B cell (primary cell): ENCODE measurements around the gene PRSS8. TPM values are rescaled to one million over a fixed set of nuclear protein-coding genes. Genes with fewer than 3 reads are reported as not detected.

Source experiments
- ATAC-seq: fragments of 200-7000 bp; cut with Tn5 transposase; one replicate; pipeline ENCODE4 v1.10.0; 2021; ENCODE audit warnings: low read depth, mild to moderate bottlenecking, moderate number of reproducible peaks, moderate library complexity
- CTCF ChIA-PET: fragments of 350-600 bp; sonication (Branson Sonifier 250); formaldehyde crosslinking; loops from one replicate; lab custom pipeline; 2021; ENCODE audit warnings: antibody characterized with exemption, inconsistent platforms; lab: Charles Lee
- POLR2A ChIA-PET: fragments of 350-600 bp; sonication (Branson Sonifier 250); formaldehyde crosslinking; loops from one replicate; lab custom pipeline; 2021; ENCODE audit warnings: antibody characterized with exemption; lab: Charles Lee
- DNase-seq: peaks from one replicate; pipeline ENCODE4 v3.0.0; 2013
- H2AFZ ChIP-seq: 2 replicates; pipeline ENCODE4 v1.6.1; 2012; ENCODE audit warnings: mild to moderate bottlenecking, low read depth, low read length; ENCODE audit not compliant: insufficient read depth, poor library complexity, severe bottlenecking
- H3K27ac ChIP-seq, 2 donors: 1 replicate in 1 of 2; 2 replicates in 1 of 2; pipeline ENCODE4 v1.5.1; 2012 to 2013; ENCODE audit warnings: low read length in 2 of 2, mild to moderate bottlenecking in 2 of 2, moderate library complexity in 1 of 2
- H3K27me3 ChIP-seq, 4 experiments: fragments of 200-600 bp in 1 of 4; sonication (generic) in 1 of 4; replicated peaks in 1 of 4; 1 replicate in 2 of 4; 2 replicates in 2 of 4; pipeline versions ENCODE4 v1.6.1 to v1.7.0; 2013 to 2016; ENCODE audit warnings: low read length in 3 of 4, mild to moderate bottlenecking in 2 of 4, mixed read lengths in 1 of 4, moderate library complexity in 1 of 4; ENCODE audit not compliant: insufficient read depth in 4 of 4, control insufficient read depth in 3 of 4; ENCODE audit errors: control extremely low read depth in 1 of 4
- H3K36me3 ChIP-seq, 2 experiments: replicated peaks in 1 of 2; 1 replicate in 1 of 2; 2 replicates in 1 of 2; pipeline versions ENCODE4 v1.6.1 to v1.7.1; 2013; ENCODE audit warnings: low read length in 1 of 2; ENCODE audit not compliant: insufficient read depth in 2 of 2, control insufficient read depth in 1 of 2; ENCODE audit errors: control extremely low read depth in 1 of 2, extremely low read depth in 1 of 2
- H3K4me1 ChIP-seq, 2 donors: fragments of 200-600 bp in 1 of 2; sonication (generic) in 1 of 2; 1 replicate in 1 of 2; 2 replicates in 1 of 2; pipeline versions ENCODE4 v1.5.1 to v1.6.1; 2013 to 2017; ENCODE audit warnings: low read length in 2 of 2; ENCODE audit not compliant: control insufficient read depth in 2 of 2, insufficient read depth in 2 of 2
- H3K4me2 ChIP-seq: replicated peaks from 2 replicates; pipeline ENCODE3; 2012; ENCODE audit warnings: mild to moderate bottlenecking, low read depth, low read length; ENCODE audit not compliant: poor library complexity, severe bottlenecking
- H3K4me3 ChIP-seq, 5 experiments: fragments of 200-600 bp in 1 of 5; sonication (generic) in 1 of 5; 1 replicate in 3 of 5; 2 replicates in 2 of 5; pipeline versions ENCODE4 v1.5.1 to v1.7.0; 2011 to 2016; ENCODE audit warnings: low read length in 4 of 5, mild to moderate bottlenecking in 4 of 5, low read depth in 2 of 5, control low read depth in 1 of 5, moderate library complexity in 1 of 5; ENCODE audit not compliant: insufficient read depth in 1 of 5; ENCODE audit errors: control extremely low read depth in 1 of 5, extremely low read depth in 1 of 5
- H3K79me2 ChIP-seq: fragments of 200-600 bp; sonication (generic); one replicate; pipeline ENCODE4 v1.6.0; 2016; ENCODE audit warnings: low read length; ENCODE audit not compliant: control insufficient read depth, insufficient read depth
- H3K9ac ChIP-seq: fragments of 200-600 bp; sonication (generic); 2 replicates; pipeline ENCODE4 v1.6.1; 2017; ENCODE audit warnings: mild to moderate bottlenecking, low read length, moderate library complexity
- H3K9me3 ChIP-seq, 3 donors: one replicate each; pipeline versions ENCODE4 v1.6.1 to v1.7.1; 2013; ENCODE audit warnings: low read length in 2 of 3; ENCODE audit not compliant: control insufficient read depth in 2 of 3, insufficient read depth in 1 of 3; ENCODE audit errors: control extremely low read depth in 1 of 3
- H4K20me1 ChIP-seq: 2 replicates; pipeline ENCODE4 v1.6.0; 2012; ENCODE audit warnings: mild to moderate bottlenecking, low read length; ENCODE audit not compliant: insufficient read depth, control insufficient read depth, poor library complexity, severe bottlenecking
- H3K27ac Mint-ChIP-seq: one replicate; pipeline ENCODE4 v1.8.0; 2021; ENCODE audit warnings: mixed read lengths
- H3K27me3 Mint-ChIP-seq: one replicate; pipeline ENCODE4 v1.8.0; 2021; ENCODE audit warnings: mixed read lengths
- H3K4me1 Mint-ChIP-seq: one replicate; pipeline ENCODE4 v1.8.0; 2021; ENCODE audit warnings: mixed read lengths
- H3K4me3 Mint-ChIP-seq: one replicate; pipeline ENCODE4 v1.8.0; 2021; ENCODE audit warnings: mixed read lengths
- H3K9me3 Mint-ChIP-seq: one replicate; pipeline ENCODE4 v1.8.0; 2022; ENCODE audit warnings: mixed read lengths; ENCODE audit not compliant: insufficient read depth
- CTCF ChIP-seq: fragments of 200-600 bp; IDR thresholded peaks from one replicate; pipeline ENCODE4 v1.8.0; 2022; ENCODE audit warnings: antibody characterized with exemption, mild to moderate bottlenecking
- EZH2 ChIP-seq: IDR thresholded peaks from 2 replicates; pipeline ENCODE4 v1.6.1; 2012; ENCODE audit warnings: borderline replicate concordance, low read depth, mild to moderate bottlenecking, moderate library complexity, low read length; ENCODE audit not compliant: insufficient read depth, poor library complexity, severe bottlenecking
- WGBS: methylation state at CpG from one replicate; pipeline ENCODE4 v1.1.5; 2013; ENCODE audit warnings: missing lambda C conversion rate; ENCODE audit not compliant: insufficient coverage; 5-methylcytosine and 5-hydroxymethylcytosine counted together
- intact Hi-C: fragments of 100-400 bp; cut with micrococcal nuclease; formaldehyde crosslinking; loops from one replicate; pipeline ENCODE4 v1.10.0; 2022
- polyA plus RNA-seq: library from polyadenylated mRNA; depleted of rRNA; stranded (reverse); fragments of >200 nt; gene quantifications from 2 replicates; pipeline ENCODE4 v1.2.3, GENCODE V29; 2012
- total RNA-seq, 2 donors: library from RNA; stranded (reverse); fragments of 120-200 nt in 1 of 2; gene quantifications; 1 replicate in 1 of 2; 2 replicates in 1 of 2; pipeline versions ENCODE4 v1.2.3 to v1.2.4, GENCODE V29; 2013 to 2022

Gene PRSS8
- total and polyA plus RNA-seq, 2 donors (not counting 1 experiment from before 2014, with no cell fraction given), result not detected

GRCh38 chr16:31181102-31181830 lies 45.7 kb upstream of the PRSS8 start:
- Histone ChIP-seq H2AFZ (no peak overlapping the region), H4K20me1 (peaks cover 57% of the 10 kb centered on the region), H3K27me3 (no peaks in the 10 kb centered on the region), H3K4me3 (peak overlapping the region; percentile 58 to 98 (median 91)), H3K79me2 (peaks cover 75% of the 10 kb centered on the region), H3K27ac (peak overlapping the region; percentile 33 to 93), H3K36me3 (peaks cover 13 to 40% of the 10 kb centered on the region in 2 experiments), H3K4me2 (peak overlapping the region; percentile 87), H3K9ac (peak overlapping the region; percentile 96), H3K9me3 (no peaks in the 10 kb centered on the region), H3K4me1 (peaks cover 41 to 61% of the 10 kb centered on the region in 2 donors)
- ATAC-seq (no peak), DNase-seq (peak; percentile 63)
- Mint-ChIP-seq H3K4me3 (peak overlapping the region; percentile 99), H3K4me1 (peaks cover 70% of the 10 kb centered on the region), H3K27ac (peak overlapping the region; percentile 100), H3K27me3 (no peaks in the 10 kb centered on the region), H3K9me3 (no peaks in the 10 kb centered on the region)
- ChIA-PET CTCF (interaction anchor here (1.6 to 2.3 kb wide), 3 partner anchors 20 to 279 kb away, joined by 3 to 17 read pairs (median 5); no protein-coding TSS in a partner anchor), POLR2A (interaction anchor here (1.3 to 3.3 kb wide), 11 partner anchors 15 to 278 kb away, joined by 3 to 44 read pairs (median 8); partner anchors contain the start of genes ARMC5, KAT8, PYCARD and PYDC1)
- intact Hi-C loops, result loop anchor here (10.0 kb wide), 2 partner anchors 76 to 694 kb away; partner anchors contain the start of genes BCKDK and ZNF267
- 6% methylated on average over 22 of the region's 31 CpGs for WGBS
- TF ChIP-seq EZH2 (no peak), CTCF (no peak)
